Neural progenitor cell (in vitro differentiated cells): ENCODE data around the gene LBHD1.

Experiments used
- EZH2 ChIP-seq: fragments of 200-600 bp; sonication (generic); IDR thresholded peaks from 2 replicates; pipeline ENCODE4 v1.6.1; 2017; ENCODE audit warnings: antibody characterized with exemption, mild to moderate bottlenecking, moderate library complexity
- EZH2phosphoT487 ChIP-seq: fragments of 200-600 bp; sonication (generic); IDR thresholded peaks from 2 replicates; pipeline ENCODE4 v1.6.1; 2017; ENCODE audit warnings: antibody characterized with exemption
- TF ChIP-seq, protein P1 (sequence below): fragments of 200-600 bp; sonication (generic); IDR thresholded peaks from 2 replicates; pipeline ENCODE4 v1.5.1; 2017; ENCODE audit warnings: antibody characterized with exemption, mild to moderate bottlenecking

DNA sequence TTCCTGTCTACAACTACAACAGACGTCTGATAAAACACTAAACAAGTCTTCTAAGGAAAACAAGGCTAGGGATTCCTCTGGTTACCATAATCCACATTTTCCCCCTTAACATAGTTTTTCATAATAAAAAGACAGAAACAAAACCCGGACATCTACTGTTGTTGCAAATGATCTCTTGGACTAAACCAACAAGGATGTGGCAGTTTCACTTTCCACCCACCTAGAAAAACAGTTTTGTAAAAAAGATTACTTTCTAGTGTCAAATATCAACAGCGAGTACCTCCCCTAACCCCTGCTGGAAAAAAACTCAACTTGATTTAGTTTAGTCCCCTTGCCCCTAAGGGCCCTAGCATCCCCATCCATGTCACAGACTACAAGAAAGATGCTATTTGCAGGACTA lies 40.8 kb upstream of the LBHD1 start:
- TF ChIP-seq, protein P1, sequence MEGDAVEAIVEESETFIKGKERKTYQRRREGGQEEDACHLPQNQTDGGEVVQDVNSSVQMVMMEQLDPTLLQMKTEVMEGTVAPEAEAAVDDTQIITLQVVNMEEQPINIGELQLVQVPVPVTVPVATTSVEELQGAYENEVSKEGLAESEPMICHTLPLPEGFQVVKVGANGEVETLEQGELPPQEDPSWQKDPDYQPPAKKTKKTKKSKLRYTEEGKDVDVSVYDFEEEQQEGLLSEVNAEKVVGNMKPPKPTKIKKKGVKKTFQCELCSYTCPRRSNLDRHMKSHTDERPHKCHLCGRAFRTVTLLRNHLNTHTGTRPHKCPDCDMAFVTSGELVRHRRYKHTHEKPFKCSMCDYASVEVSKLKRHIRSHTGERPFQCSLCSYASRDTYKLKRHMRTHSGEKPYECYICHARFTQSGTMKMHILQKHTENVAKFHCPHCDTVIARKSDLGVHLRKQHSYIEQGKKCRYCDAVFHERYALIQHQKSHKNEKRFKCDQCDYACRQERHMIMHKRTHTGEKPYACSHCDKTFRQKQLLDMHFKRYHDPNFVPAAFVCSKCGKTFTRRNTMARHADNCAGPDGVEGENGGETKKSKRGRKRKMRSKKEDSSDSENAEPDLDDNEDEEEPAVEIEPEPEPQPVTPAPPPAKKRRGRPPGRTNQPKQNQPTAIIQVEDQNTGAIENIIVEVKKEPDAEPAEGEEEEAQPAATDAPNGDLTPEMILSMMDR, result no peak
- TF ChIP-seq EZH2 (no peak), EZH2phosphoT487 (no peak)
